ENCODE measurements around the gene CAMK1D.

Gene CAMK1D

GRCh38 chr10:12633776-12634620 lies 284.7 kb downstream of the CAMK1D start:
- DNase-seq = peak in 1 of 2 donors; percentile 36

- DNase-seq = no peak
These were observed 285.2 kb downstream of the CAMK1D start for GRCh38 chr10:12634621-12634931.

GRCh38 chr10:12635127-12635541 lies 285.8 kb downstream of the CAMK1D start:
- no peak for DNase-seq

- DNase-seq = no peak
These were observed 287.2 kb downstream of the CAMK1D start for GRCh38 chr10:12636571-12636970.

GRCh38 chr10:12637649-12638048 lies 288.3 kb downstream of the CAMK1D start:
- peak in 1 of 2 donors; percentile 12 for DNase-seq

GRCh38 chr10:12638103-12638502 lies 288.8 kb downstream of the CAMK1D start:
- DNase-seq = no peak

- DNase-seq = no peak
These were observed 289.4 kb downstream of the CAMK1D start for GRCh38 chr10:12638781-12639180.

GRCh38 chr10:12639996-12640944 lies 290.9 kb downstream of the CAMK1D start:
- peak in 1 of 2 donors; percentile 4 for DNase-seq

- DNase-seq = no peak
These were observed 292.7 kb downstream of the CAMK1D start for GRCh38 chr10:12642036-12642435.

GRCh38 chr10:12643279-12643678 lies 293.9 kb downstream of the CAMK1D start:
- DNase-seq = no peak

GRCh38 chr10:12644380-12645144 lies 295.2 kb downstream of the CAMK1D start:
- DNase-seq = no peak

GRCh38 chr10:12645449-12645848 lies 296.1 kb downstream of the CAMK1D start:
- no peak for DNase-seq

- DNase-seq = no peak
These were observed 299.8 kb downstream of the CAMK1D start for GRCh38 chr10:12649012-12649584.

GRCh38 chr10:12650122-12650521 lies 300.8 kb downstream of the CAMK1D start:
- no peak for DNase-seq

GRCh38 chr10:12650538-12651298 lies 301.4 kb downstream of the CAMK1D start:
- no peak for DNase-seq

- no peak for DNase-seq
These were observed 306.6 kb downstream of the CAMK1D start for GRCh38 chr10:12655940-12656339.

- peak in 1 of 2 donors; percentile 7 for DNase-seq
These were observed 307.3 kb downstream of the CAMK1D start for GRCh38 chr10:12656518-12657142.

GRCh38 chr10:12657489-12657888 lies 308.1 kb downstream of the CAMK1D start:
- no peak for DNase-seq

- no peak for DNase-seq
These were observed 309.2 kb downstream of the CAMK1D start for GRCh38 chr10:12658526-12658925.

GRCh38 chr10:12659706-12660105 lies 310.4 kb downstream of the CAMK1D start:
- no peak for DNase-seq

GRCh38 chr10:12660812-12661211 lies 311.5 kb downstream of the CAMK1D start:
- no peak for DNase-seq
